Suprapubic skin (tissue), 4 donors: ENCODE data around the gene NEK4.

Experiments used
- CTCF ChIP-seq, 2 donors: fragments of 200-600 bp in 1 of 2; fragments of 450-650 bp in 1 of 2; sonication (generic) in 1 of 2; IDR thresholded peaks; one replicate each; pipeline ENCODE4 v1.5.1; 2016 to 2019; ENCODE audit warnings: antibody characterized with exemption in 2 of 2, mild to moderate bottlenecking in 1 of 2, moderate library complexity in 1 of 2
- POLR2A ChIP-seq, 2 donors: fragments of 450-650 bp; IDR thresholded peaks; one replicate each; pipeline ENCODE4 v1.6.1; 2017; ENCODE audit warnings: antibody characterized with exemption in 2 of 2, mild to moderate bottlenecking in 2 of 2, moderate library complexity in 2 of 2
- POLR2AphosphoS5 ChIP-seq, 3 donors: sonication (generic); formaldehyde crosslinking; IDR thresholded peaks; one replicate each; pipeline ENCODE4 v1.6.1; 2017; ENCODE audit warnings: antibody characterized with exemption in 3 of 3

DNA sequence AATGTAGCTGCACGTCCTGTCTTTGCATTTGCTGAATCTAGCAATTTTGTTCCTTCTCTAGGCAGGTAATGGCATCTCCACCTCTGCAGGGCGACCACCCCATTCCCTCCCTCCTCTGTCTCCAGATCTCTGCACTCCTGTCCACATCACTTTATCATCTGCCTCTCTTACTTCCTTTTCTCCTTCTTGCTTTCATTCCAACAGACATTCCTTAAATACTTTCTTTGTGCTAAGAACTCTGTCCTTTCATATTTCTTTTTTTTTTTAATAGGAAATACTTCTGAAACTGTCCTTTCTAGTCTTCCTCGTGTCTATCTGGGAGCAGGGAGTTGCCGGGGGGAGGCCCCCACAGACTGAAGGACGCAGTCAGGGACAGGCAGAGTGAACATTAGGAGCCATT lies 31.1 kb upstream of the NEK4 start:
- TF ChIP-seq CTCF (IDR thresholded peaks at IDR 0.05) (no peak), POLR2A (IDR thresholded peaks at IDR 0.05) (no peak), POLR2AphosphoS5 (IDR thresholded peaks at IDR 0.05) (no peak)
